Heart left ventricle (tissue), 16 donors: ENCODE measurements around the gene B3GNT3. TPM values are rescaled to one million over a fixed set of nuclear protein-coding genes. Genes with fewer than 3 reads are reported as not detected.
"Not testable (repeated sequence)": the region's sequence is repeated elsewhere in the genome, so short reads cannot be mapped to it uniquely, and the experiment has no call there.

Experiments
- ATAC-seq, 4 donors: fragments of 200-7000 bp; cut with Tn5 transposase; one replicate each; pipeline ENCODE4 v1.9.1; 2020 to 2022; ENCODE audit warnings: moderate library complexity in 4 of 4, mild to moderate bottlenecking in 3 of 4, moderate number of reproducible peaks in 1 of 4
- DNase-seq, 5 donors: peaks; one replicate each; pipeline ENCODE4 v3.0.0-alpha.2; 2020
- H3K27ac ChIP-seq, 12 donors: fragments of 200-600 bp; sonication (generic) in 4 of 12; one replicate each; pipeline versions ENCODE4 v1.5.0 to v1.8.0; 2016 to 2022; ENCODE audit warnings: mild to moderate bottlenecking in 2 of 12
- H3K27me3 ChIP-seq, 9 donors: fragments of 200-600 bp; sonication (generic) in 2 of 9; one replicate each; pipeline versions ENCODE4 v1.5.1 to v1.8.0; 2016 to 2022; ENCODE audit warnings: mild to moderate bottlenecking in 3 of 9
- H3K36me3 ChIP-seq, 9 donors: fragments of 200-600 bp; sonication (generic) in 2 of 9; one replicate each; pipeline versions ENCODE4 v1.5.0 to v1.8.0; 2018 to 2022; ENCODE audit warnings: mild to moderate bottlenecking in 2 of 9
- H3K4me1 ChIP-seq, 12 donors: fragments of 200-600 bp; sonication (generic) in 4 of 12; one replicate each; pipeline versions ENCODE4 v1.5.0 to v1.8.0; 2016 to 2022; ENCODE audit warnings: mild to moderate bottlenecking in 3 of 12
- H3K4me3 ChIP-seq, 12 donors: fragments of 200-600 bp; sonication (generic) in 4 of 12; one replicate each; pipeline versions ENCODE4 v1.5.0 to v1.8.0; 2017 to 2022; ENCODE audit warnings: mild to moderate bottlenecking in 9 of 12, moderate library complexity in 4 of 12
- H3K9me3 ChIP-seq, 12 donors: fragments of 200-600 bp; sonication (generic) in 4 of 12; one replicate each; pipeline versions ENCODE4 v1.5.0 to v1.8.0; 2016 to 2022; ENCODE audit warnings: mild to moderate bottlenecking in 1 of 12
- CTCF ChIP-seq, 12 donors: fragments of 200-600 bp; sonication (generic) in 4 of 12; IDR thresholded peaks; one replicate each; pipeline versions ENCODE4 v1.5.0 to v1.8.0; 2018 to 2022; ENCODE audit warnings: antibody characterized with exemption in 12 of 12, mild to moderate bottlenecking in 5 of 12
- POLR2A ChIP-seq, 2 donors: fragments of 450-650 bp; IDR thresholded peaks; one replicate each; pipeline ENCODE4 v1.6.1; 2017; ENCODE audit warnings: antibody characterized with exemption in 2 of 2, mild to moderate bottlenecking in 2 of 2, moderate library complexity in 2 of 2
- WGBS, 4 donors: extraction: QIAGEN DNeasy Blood & Tissue Kit in 2 of 4; methylation state at CpG; one replicate each; pipeline versions ENCODE4 v1.1.5 to v1.1.7; 2013 to 2018; 5-methylcytosine and 5-hydroxymethylcytosine counted together
- intact Hi-C, 10 donors: fragments of 100-400 bp; cut with DNase I; formaldehyde crosslinking; loops; one replicate each; pipeline versions ENCODE4 v1.11.1 to v1.14.2; 2022
- polyA plus RNA-seq, 2 donors: library from polyadenylated mRNA; stranded (reverse); fragments of 200-250 nt; gene quantifications; one replicate each; pipeline ENCODE4 v1.2.3, GENCODE V29; 2013
- total RNA-seq, 9 donors: library from RNA; depleted of rRNA in 2 of 9; stranded (reverse); fragments of >200 nt in 2 of 9; fragmentation: NEBNext Ultra II Directional in 3 of 9; extraction: Animal tissue kit (Norgen Biotek cat#: 25700) in 3 of 9; gene quantifications; one replicate each; pipeline versions ENCODE4 v1.1.0 to v1.2.4, GENCODE V29; 2016 to 2023
- donor health status: ischemic (EF 13 %, LVEDD 7.1; RV severe dilation, severe dysfunction).
- donor health status: healthy with polysubstance abuse.
- donor health status: DM: no; HTN: yes; CAD: no.
- donor health status: DM: no; HTN: no; CAD: no.
- donor health status: ischemic (EF 25% LVEDD 6.9; RV normal size, moderate dysfunction).
- donor health status: ischemic (EF 25% LVEDD 5.7; RV mildly dilated, moderate dysfunction).
- donor health status: healthy.
- donor health status: DM: yes; HTN: yes; CAD: no.
- donor health status: ischemic (EF 35%, LVEDD 5.7; RV mildly dilated, moderate dysfunction).
- donor health status: nonischemic (EF 11% LVEDD 7.7; RV severe dilation, severe dysfunction).
- donor health status: DM: yes; HTN: yes; CAD: no.
- donor health status: PGD.
- donor health status: ischemic (EF 29% LVEDD 5.4; RV normal size, mild dysfunction).
- donor health status: nonischemic (EF 23%, LVEDD 6.1; RV moderate dilation, normal function).

Gene B3GNT3
- total and polyA plus RNA-seq, 11 donors: not detected

DNA sequence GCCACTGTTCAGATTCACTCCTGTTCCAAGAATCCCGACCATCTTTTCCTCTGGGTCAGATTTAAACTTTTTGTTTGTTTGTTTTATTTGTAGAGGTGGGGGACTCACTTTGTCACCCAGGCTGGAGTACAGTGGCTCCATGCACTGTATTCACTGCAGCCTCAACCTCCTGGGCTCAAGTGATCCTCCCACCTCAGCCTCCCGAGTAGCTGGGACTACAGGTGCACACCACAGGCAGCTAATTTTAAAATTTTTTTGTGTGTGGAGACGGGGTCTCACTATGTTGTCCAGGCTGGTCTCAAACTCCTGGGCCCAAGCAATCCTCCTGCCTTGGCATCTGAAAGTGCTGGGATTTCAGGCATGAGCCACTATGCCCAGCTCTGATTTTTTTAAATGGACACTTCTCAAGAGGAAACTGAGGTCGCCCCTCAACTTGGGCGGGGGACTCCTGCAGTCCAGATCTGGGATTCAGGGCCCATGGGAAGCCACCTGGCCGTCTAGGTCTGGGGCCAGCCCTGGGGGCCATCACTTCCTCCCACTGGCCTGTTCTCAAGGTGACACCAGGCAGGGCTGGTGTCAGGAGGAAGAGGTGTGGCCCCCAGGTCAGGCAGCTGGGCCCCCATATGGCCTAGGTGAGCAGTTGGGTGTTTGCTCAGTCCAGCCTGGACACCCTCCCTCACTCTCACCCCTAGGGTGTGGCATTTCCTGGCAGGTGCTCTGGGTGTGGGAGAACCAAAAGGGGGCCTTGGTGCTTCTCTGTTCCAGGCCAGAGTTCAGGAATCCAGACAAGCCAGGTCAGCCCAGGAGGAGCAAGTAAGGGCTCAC, 1.3 kb downstream of the B3GNT3 start:
- Histone ChIP-seq H3K9me3 (no peaks in the 10 kb centered on the region), H3K27me3 (peaks cover 12 to 82% (median 35%) of the 10 kb centered on the region in 9 donors), H3K27ac (no peak overlapping the region), H3K36me3 (no peaks in the 10 kb centered on the region), H3K4me1 (peaks cover 0 to 19% (median 0%) of the 10 kb centered on the region in 12 donors), H3K4me3 (no peak overlapping the region)
- TF ChIP-seq POLR2A (IDR thresholded peaks at IDR 0.05) (no peak), CTCF (IDR thresholded peaks at IDR 0.05) (no peak)
- intact Hi-C loops: no loop called here
- WGBS, 4 donors: 51 to 68% (median 58%) methylated on average over 6 of the region's 6 CpGs
- no peak for DNase-seq
- ATAC-seq: no peak

- H3K27me3 ChIP-seq: peaks cover 12 to 83% (median 38%) of the 10 kb centered on the region in 9 donors
- ATAC-seq (no peak), DNase-seq (no peak)
- H3K4me3 ChIP-seq: no peak overlapping the region
- TF ChIP-seq POLR2A (IDR thresholded peaks at IDR 0.05) (no peak), CTCF (IDR thresholded peaks at IDR 0.05) (no peak)
- WGBS, 4 donors: 49 to 53% (median 50%) methylated on average over 1 of the region's 1 CpG; no CpG with 5 or more reads in 1 of the 4 donors
- H3K36me3 ChIP-seq: no peaks in the 10 kb centered on the region
- H3K4me1 ChIP-seq: peaks cover 0 to 12% (median 0%) of the 10 kb centered on the region in 12 donors
- intact Hi-C loops: no loop called here
- H3K27ac ChIP-seq: no peak overlapping the region
- no peaks in the 10 kb centered on the region for H3K9me3 ChIP-seq
Observed at GRCh38 chr19:17796838-17797423, 2.0 kb downstream of the B3GNT3 start.

GRCh38 chr19:17797424-17798201, 2.7 kb downstream of the B3GNT3 start:
- TF ChIP-seq POLR2A (IDR thresholded peaks at IDR 0.05) (no peak), CTCF (IDR thresholded peaks at IDR 0.05) (no peak)
- WGBS, 4 donors: 65 to 69% (median 68%) methylated on average over 10 to 11 of the region's 11 CpGs
- no peak overlapping the region for H3K27ac ChIP-seq

DNA sequence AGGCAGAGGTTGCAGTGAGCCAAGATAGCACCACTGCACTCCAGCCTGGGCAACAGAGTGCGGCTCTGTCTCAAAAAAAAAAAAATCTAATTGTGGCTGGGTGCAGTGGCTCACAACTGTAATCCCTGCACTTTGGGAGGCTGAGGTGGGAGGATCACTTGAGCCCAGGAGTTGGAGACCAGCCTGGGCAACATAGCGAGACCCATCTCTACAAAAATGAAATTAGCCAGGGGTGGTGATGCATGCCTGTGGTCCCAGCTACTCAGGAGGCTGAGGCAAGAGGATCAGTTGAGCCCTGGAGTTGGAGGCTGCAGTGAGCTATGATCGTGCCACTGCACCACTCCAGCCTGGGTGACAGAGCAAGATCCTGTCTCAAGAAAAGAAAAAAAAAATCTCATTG, 3.7 kb downstream of the B3GNT3 start:
- DNase-seq, ATAC-seq, H3K4me3 ChIP-seq, intact Hi-C loops, H3K27ac ChIP-seq, H3K36me3 ChIP-seq, H3K9me3 ChIP-seq: not testable (repeated sequence)
- peaks cover 12 to 71% (median 38%) of the 10 kb centered on the region in 9 donors for H3K27me3 ChIP-seq
- WGBS, 4 donors: 78 to 88% (median 81%) methylated on average over 3 of the region's 3 CpGs
- peaks cover 0 to 21% (median 0%) of the 10 kb centered on the region in 12 donors for H3K4me1 ChIP-seq

More at GRCh38 chr19:17797424-17798201, 2.7 kb downstream of the B3GNT3 start:
- DNase-seq (no peak), ATAC-seq (no peak)
- Histone ChIP-seq H3K36me3 (no peaks in the 10 kb centered on the region), H3K4me3 (no peak overlapping the region), H3K27me3 (peaks cover 12 to 78% (median 42%) of the 10 kb centered on the region in 9 donors), H3K4me1 (peaks cover 0 to 11% (median 0%) of the 10 kb centered on the region in 12 donors), H3K9me3 (no peaks in the 10 kb centered on the region)
- intact Hi-C loops: no loop called here
